Renal cortical epithelial cell (primary cell): Measurements from ENCODE around the gene CDH4. TPM values are rescaled to one million over a fixed set of nuclear protein-coding genes. Genes with fewer than 3 reads are reported as not detected.

ENCODE experiments used
- DNase-seq: peaks from one replicate; pipeline ENCODE4 v3.0.0-alpha.2; 2011; ENCODE audit warnings: low read depth
- total RNA-seq: library from RNA; depleted of rRNA; stranded (reverse); fragments of >200 nt; gene quantifications from 2 replicates; pipeline ENCODE4 v1.2.3, GENCODE V29; 2014

The CDH4 gene
- total RNA-seq, 1 donor from 2014 or later, result 6.4 TPM

GRCh38 chr20:61650912-61651733 is 399.1 kb downstream of the CDH4 start:
- DNase-seq, result no peak

- no peak for DNase-seq
These were observed 400.1 kb downstream of the CDH4 start for GRCh38 chr20:61652146-61652545.

GRCh38 chr20:61654726-61655125 is 402.7 kb downstream of the CDH4 start:
- no peak for DNase-seq

- DNase-seq, result no peak
These were observed 403.5 kb downstream of the CDH4 start for GRCh38 chr20:61655591-61655990.

GRCh38 chr20:61656198-61656597 is 404.1 kb downstream of the CDH4 start:
- no peak for DNase-seq

GRCh38 chr20:61657721-61658377 is 405.8 kb downstream of the CDH4 start:
- no peak for DNase-seq

GRCh38 chr20:61658563-61658962 is 406.5 kb downstream of the CDH4 start:
- no peak for DNase-seq

GRCh38 chr20:61659246-61659993 is 407.4 kb downstream of the CDH4 start:
- no peak for DNase-seq

GRCh38 chr20:61659994-61660346 is 407.9 kb downstream of the CDH4 start:
- DNase-seq, result no peak

GRCh38 chr20:61660559-61660958 is 408.5 kb downstream of the CDH4 start:
- DNase-seq, result no peak

GRCh38 chr20:61661025-61661424 is 409.0 kb downstream of the CDH4 start:
- DNase-seq, result no peak

- no peak for DNase-seq
These were observed 409.5 kb downstream of the CDH4 start for GRCh38 chr20:61661583-61661982.

- DNase-seq, result no peak
These were observed 410.3 kb downstream of the CDH4 start for GRCh38 chr20:61662226-61662967.

GRCh38 chr20:61662968-61663331 is 410.9 kb downstream of the CDH4 start:
- no peak for DNase-seq

- no peak for DNase-seq
These were observed 411.7 kb downstream of the CDH4 start for GRCh38 chr20:61663521-61664425.

GRCh38 chr20:61664556-61665320 is 412.7 kb downstream of the CDH4 start:
- DNase-seq, result no peak

GRCh38 chr20:61665528-61666470 is 413.7 kb downstream of the CDH4 start:
- DNase-seq, result no peak

GRCh38 chr20:61666471-61666832 is 414.4 kb downstream of the CDH4 start:
- no peak for DNase-seq
